Measurements from ENCODE around the gene F11.
"Not testable (repeated sequence)": the region's sequence is repeated elsewhere in the genome, so short reads cannot be mapped to it uniquely, and the experiment has no call there.

The F11 gene

DNA sequence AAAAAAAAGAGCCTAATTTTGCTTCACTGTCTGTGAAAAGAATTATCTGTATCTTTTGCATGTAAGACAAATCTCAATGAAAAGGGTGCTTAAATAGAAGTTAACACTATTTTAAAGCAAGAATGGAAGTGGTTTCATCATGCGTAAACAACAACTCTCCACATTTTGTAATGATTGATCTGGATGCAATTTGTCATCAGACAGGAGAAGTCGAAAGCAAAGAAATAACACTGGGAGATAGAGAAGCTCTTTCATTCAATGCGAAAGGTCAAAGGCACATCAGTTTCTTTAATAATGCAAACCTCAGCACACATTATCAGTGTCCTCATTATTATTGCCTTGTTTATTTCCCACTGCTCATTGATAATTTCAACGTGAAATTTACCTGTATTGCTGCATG is 29.9 kb upstream of the F11 start:
- Histone ChIP-seq H3K9me3 (ENCODE audit: low read length) (no peaks in the 10 kb centered on the region), H3K9ac (ENCODE audit: low read length) (no peak overlapping the region), H3K27me3 (ENCODE audit: control insufficient read depth in 1 of 2, insufficient read depth in 2 of 2, low read length in 2 of 2) (no peaks in the 10 kb centered on the region), H3K4me3 (ENCODE audit: low read depth in 1 of 2, low read length in 2 of 2) (no peak overlapping the region), H3K36me3 (ENCODE audit: insufficient read depth, low read length) (peaks cover 3% of the 10 kb centered on the region), H3K27ac (ENCODE audit: low read depth, low read length) (no peak overlapping the region), H3K4me1 (ENCODE audit: insufficient read depth, low read length) (no peaks in the 10 kb centered on the region)

DNA sequence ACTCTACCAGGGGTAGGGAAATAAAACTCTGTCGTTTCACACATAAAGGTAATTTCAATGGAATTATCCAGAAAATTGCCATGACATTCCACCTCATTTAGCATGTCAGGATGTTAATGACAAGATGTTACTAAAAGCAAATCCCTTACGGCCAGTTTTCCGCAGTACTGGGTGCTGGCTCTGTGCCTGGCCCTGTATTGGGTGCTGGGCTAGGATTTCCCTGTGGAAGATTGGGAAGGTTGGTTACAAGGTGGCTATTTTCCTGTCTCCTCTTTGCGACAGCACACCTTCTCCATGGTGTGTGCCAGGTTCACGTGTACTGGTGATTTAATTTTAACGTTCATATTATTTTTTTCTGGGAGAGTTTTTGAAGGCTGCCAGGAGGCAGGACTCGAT is 25.5 kb upstream of the F11 start:
- no peaks in the 10 kb centered on the region for H3K9me3 ChIP-seq (ENCODE audit: low read length)

GRCh38 chr4:186240848-186241491 is 25.0 kb upstream of the F11 start:
- H3K36me3 ChIP-seq (ENCODE audit: insufficient read depth, low read length): peaks cover 3% of the 10 kb centered on the region
- no peaks in the 10 kb centered on the region for H3K27me3 ChIP-seq (ENCODE audit: control insufficient read depth in 1 of 2, insufficient read depth in 2 of 2, low read length in 2 of 2)
- no peaks in the 10 kb centered on the region for H3K4me1 ChIP-seq (ENCODE audit: insufficient read depth, low read length)
- no peak overlapping the region for H3K4me3 ChIP-seq (ENCODE audit: low read depth in 1 of 2, low read length in 2 of 2)
- no peak overlapping the region for H3K27ac ChIP-seq (ENCODE audit: low read depth, low read length)
- no peak overlapping the region for H3K9ac ChIP-seq (ENCODE audit: low read length)
- H3K9me3 ChIP-seq (ENCODE audit: low read length): no peaks in the 10 kb centered on the region

More for the DNA sequence above, 25.5 kb upstream of the F11 start:
- Histone ChIP-seq H3K36me3 (ENCODE audit: insufficient read depth, low read length) (peaks cover 3% of the 10 kb centered on the region), H3K27me3 (ENCODE audit: control insufficient read depth in 1 of 2, insufficient read depth in 2 of 2, low read length in 2 of 2) (no peaks in the 10 kb centered on the region), H3K4me3 (ENCODE audit: low read depth in 1 of 2, low read length in 2 of 2) (no peak overlapping the region), H3K27ac (ENCODE audit: low read depth, low read length) (no peak overlapping the region), H3K4me1 (ENCODE audit: insufficient read depth, low read length) (no peaks in the 10 kb centered on the region), H3K9ac (ENCODE audit: low read length) (no peak overlapping the region)

DNA sequence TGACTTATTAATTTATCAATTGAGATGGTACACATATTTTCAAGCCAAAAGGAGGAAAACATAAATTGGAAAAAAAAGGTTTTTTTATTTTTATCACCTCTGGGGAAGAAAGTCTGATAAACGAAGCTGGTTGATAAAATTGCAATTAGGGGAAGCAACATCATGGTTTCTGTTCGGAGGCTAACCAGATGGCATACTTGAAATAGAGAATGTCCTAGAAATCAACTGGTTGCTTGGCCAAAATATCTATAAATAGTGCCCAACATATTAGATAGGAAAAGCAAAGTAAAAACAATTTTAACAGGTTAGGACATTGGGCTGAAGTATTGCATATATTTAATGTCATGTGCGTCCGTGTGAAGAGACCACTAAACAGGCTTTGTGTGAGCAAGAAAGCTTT is 24.4 kb upstream of the F11 start:
- H3K27ac ChIP-seq (ENCODE audit: low read depth, low read length): no peak overlapping the region
- no peak overlapping the region for H3K4me3 ChIP-seq (ENCODE audit: low read depth in 1 of 2, low read length in 2 of 2)
- H3K9me3 ChIP-seq (ENCODE audit: low read length): no peaks in the 10 kb centered on the region
- peaks cover 3% of the 10 kb centered on the region for H3K36me3 ChIP-seq (ENCODE audit: insufficient read depth, low read length)
- H3K27me3 ChIP-seq (ENCODE audit: control insufficient read depth in 1 of 2, insufficient read depth in 2 of 2, low read length in 2 of 2): no peaks in the 10 kb centered on the region
- H3K4me1 ChIP-seq (ENCODE audit: insufficient read depth, low read length): no peaks in the 10 kb centered on the region
- H3K9ac ChIP-seq (ENCODE audit: low read length): no peak overlapping the region

DNA sequence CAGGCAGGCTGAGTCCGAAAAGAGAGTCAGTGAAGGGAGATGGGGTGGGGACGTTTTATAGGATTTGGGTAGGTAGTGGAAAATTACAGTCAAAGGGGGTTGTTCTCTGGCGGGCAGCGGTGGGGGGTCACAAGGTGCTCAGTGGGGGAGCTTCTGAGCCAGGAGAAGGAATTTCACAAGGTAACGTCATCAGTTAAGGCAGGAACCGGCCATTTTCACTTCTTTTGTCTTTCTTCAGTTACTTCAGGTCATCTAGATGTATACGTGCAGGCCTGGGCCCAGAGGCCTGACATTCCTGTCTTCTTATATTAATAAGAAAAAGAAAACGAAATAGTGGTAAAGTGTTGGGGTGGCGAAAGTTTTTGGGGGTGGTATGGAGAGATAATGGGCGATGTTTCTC is 24.0 kb upstream of the F11 start:
- not testable (repeated sequence) for H3K4me3 ChIP-seq (ENCODE audit: low read depth in 1 of 2, low read length in 2 of 2); H3K4me1 ChIP-seq (ENCODE audit: insufficient read depth, low read length); H3K27me3 ChIP-seq (ENCODE audit: control insufficient read depth in 1 of 2, insufficient read depth in 2 of 2, low read length in 2 of 2); H3K9me3 ChIP-seq (ENCODE audit: low read length); H3K9ac ChIP-seq (ENCODE audit: low read length); H3K27ac ChIP-seq (ENCODE audit: low read depth, low read length); H3K36me3 ChIP-seq (ENCODE audit: insufficient read depth, low read length)

GRCh38 chr4:186243331-186243730 is 22.7 kb upstream of the F11 start:
- Histone ChIP-seq H3K27me3 (ENCODE audit: control insufficient read depth in 1 of 2, insufficient read depth in 2 of 2, low read length in 2 of 2) (no peaks in the 10 kb centered on the region), H3K4me1 (ENCODE audit: insufficient read depth, low read length) (no peaks in the 10 kb centered on the region), H3K36me3 (ENCODE audit: insufficient read depth, low read length) (no peaks in the 10 kb centered on the region), H3K9ac (ENCODE audit: low read length) (no peak overlapping the region), H3K9me3 (ENCODE audit: low read length) (no peaks in the 10 kb centered on the region), H3K27ac (ENCODE audit: low read depth, low read length) (no peak overlapping the region), H3K4me3 (ENCODE audit: low read depth in 1 of 2, low read length in 2 of 2) (no peak overlapping the region)

DNA sequence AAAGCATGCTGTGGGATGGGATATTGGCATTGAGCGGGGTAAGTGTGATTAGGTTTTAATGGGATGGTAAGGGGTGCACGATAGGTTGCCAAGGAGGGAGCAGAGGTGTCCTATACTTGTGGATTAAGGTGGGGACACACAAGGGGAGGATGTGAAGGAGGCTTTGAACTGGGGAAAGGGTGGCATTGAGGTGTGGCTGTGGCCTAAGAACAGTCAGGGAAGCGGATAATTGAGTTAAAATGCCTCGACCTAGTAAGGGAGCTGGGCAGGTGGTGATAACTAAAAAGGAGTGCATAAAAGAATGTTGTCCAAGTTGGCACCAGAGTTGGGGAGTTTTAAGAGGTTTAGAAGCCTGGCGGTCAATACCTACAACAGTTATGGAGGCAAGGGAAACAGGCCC is 21.2 kb upstream of the F11 start:
- H3K27ac ChIP-seq (ENCODE audit: low read depth, low read length): no peak overlapping the region
- H3K36me3 ChIP-seq (ENCODE audit: insufficient read depth, low read length): no peaks in the 10 kb centered on the region
- H3K9me3 ChIP-seq (ENCODE audit: low read length): no peaks in the 10 kb centered on the region
- no peaks in the 10 kb centered on the region for H3K4me1 ChIP-seq (ENCODE audit: insufficient read depth, low read length)
- H3K27me3 ChIP-seq (ENCODE audit: control insufficient read depth in 1 of 2, insufficient read depth in 2 of 2, low read length in 2 of 2): no peaks in the 10 kb centered on the region
- H3K9ac ChIP-seq (ENCODE audit: low read length): no peak overlapping the region
- H3K4me3 ChIP-seq (ENCODE audit: low read depth in 1 of 2, low read length in 2 of 2): no peak overlapping the region

DNA sequence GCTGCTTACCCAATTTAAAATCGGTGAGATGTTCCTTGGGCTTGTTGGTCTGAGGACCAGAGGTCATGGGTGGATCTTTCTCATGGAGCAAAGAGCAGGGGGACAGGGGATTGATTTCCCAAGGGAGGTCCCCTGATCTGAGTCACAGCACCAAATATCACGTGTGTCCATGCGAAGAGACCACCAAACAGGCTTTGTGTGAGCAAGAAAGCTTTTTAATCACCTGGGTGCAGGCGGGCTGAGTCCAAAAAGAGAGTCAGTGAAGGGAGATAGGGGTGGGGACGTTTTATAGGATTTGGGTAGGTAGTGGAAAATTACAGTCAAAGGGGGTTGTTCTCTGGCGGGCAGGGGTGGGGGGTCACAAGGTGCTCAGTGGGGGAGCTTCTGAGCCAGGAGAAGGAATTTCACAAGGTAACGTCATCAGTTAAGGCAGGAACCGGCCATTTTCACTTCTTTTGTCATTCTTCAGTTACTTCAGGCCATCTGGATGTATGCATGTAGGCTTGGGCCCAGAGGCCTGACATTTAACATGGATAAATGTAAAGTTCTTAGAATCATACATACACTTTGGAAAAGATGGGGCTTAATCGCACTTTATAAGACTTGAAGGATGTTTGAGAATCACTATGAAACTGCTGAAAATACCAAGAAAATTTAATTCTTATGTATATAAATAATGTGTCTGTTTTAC is 18.8 kb upstream of the F11 start:
- not testable (repeated sequence) for H3K36me3 ChIP-seq (ENCODE audit: insufficient read depth, low read length); H3K9ac ChIP-seq (ENCODE audit: low read length); H3K27ac ChIP-seq (ENCODE audit: low read depth, low read length); H3K4me1 ChIP-seq (ENCODE audit: insufficient read depth, low read length); H3K27me3 ChIP-seq (ENCODE audit: control insufficient read depth in 1 of 2, insufficient read depth in 2 of 2, low read length in 2 of 2); H3K4me3 ChIP-seq (ENCODE audit: low read depth in 1 of 2, low read length in 2 of 2); H3K9me3 ChIP-seq (ENCODE audit: low read length)

DNA sequence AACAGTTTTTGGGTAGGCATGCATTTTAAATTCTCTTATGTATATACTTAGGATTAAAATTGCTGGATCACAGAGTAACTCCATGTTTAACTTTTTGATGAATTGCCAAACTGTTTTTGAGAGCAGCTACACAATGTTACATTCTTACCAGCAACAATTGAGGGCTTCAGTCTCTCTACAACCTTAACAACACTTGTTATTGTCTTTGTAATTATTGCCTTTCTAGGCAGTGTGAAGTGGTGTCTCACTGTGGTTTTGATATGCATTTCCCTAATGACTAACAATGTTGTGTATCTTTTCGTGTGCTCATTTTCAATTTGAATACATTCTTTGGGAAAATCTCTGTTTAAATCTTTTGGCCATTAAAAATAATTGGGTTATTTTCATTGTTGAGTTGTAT is 17.3 kb upstream of the F11 start:
- Histone ChIP-seq H3K36me3 (ENCODE audit: insufficient read depth, low read length) (no peaks in the 10 kb centered on the region), H3K9ac (ENCODE audit: low read length) (no peak overlapping the region), H3K9me3 (ENCODE audit: low read length) (no peaks in the 10 kb centered on the region), H3K27ac (ENCODE audit: low read depth, low read length) (no peak overlapping the region), H3K27me3 (ENCODE audit: control insufficient read depth in 1 of 2, insufficient read depth in 2 of 2, low read length in 2 of 2) (no peaks in the 10 kb centered on the region), H3K4me1 (ENCODE audit: insufficient read depth, low read length) (no peaks in the 10 kb centered on the region), H3K4me3 (ENCODE audit: low read depth in 1 of 2, low read length in 2 of 2) (no peak overlapping the region)

GRCh38 chr4:186249785-186250754 is 15.9 kb upstream of the F11 start:
- Histone ChIP-seq H3K27me3 (ENCODE audit: control insufficient read depth in 1 of 2, insufficient read depth in 2 of 2, low read length in 2 of 2) (no peaks in the 10 kb centered on the region), H3K36me3 (ENCODE audit: insufficient read depth, low read length) (no peaks in the 10 kb centered on the region), H3K4me3 (ENCODE audit: low read depth in 1 of 2, low read length in 2 of 2) (no peak overlapping the region), H3K4me1 (ENCODE audit: insufficient read depth, low read length) (no peaks in the 10 kb centered on the region), H3K9ac (ENCODE audit: low read length) (no peak overlapping the region), H3K9me3 (ENCODE audit: low read length) (no peaks in the 10 kb centered on the region), H3K27ac (ENCODE audit: low read depth, low read length) (no peak overlapping the region)

GRCh38 chr4:186250760-186251159 is 15.2 kb upstream of the F11 start:
- no peaks in the 10 kb centered on the region for H3K4me1 ChIP-seq (ENCODE audit: insufficient read depth, low read length)
- no peaks in the 10 kb centered on the region for H3K36me3 ChIP-seq (ENCODE audit: insufficient read depth, low read length)
- H3K27ac ChIP-seq (ENCODE audit: low read depth, low read length): no peak overlapping the region
- no peak overlapping the region for H3K9ac ChIP-seq (ENCODE audit: low read length)
- H3K27me3 ChIP-seq (ENCODE audit: control insufficient read depth in 1 of 2, insufficient read depth in 2 of 2, low read length in 2 of 2): no peaks in the 10 kb centered on the region
- no peak overlapping the region for H3K4me3 ChIP-seq (ENCODE audit: low read depth in 1 of 2, low read length in 2 of 2)
- no peaks in the 10 kb centered on the region for H3K9me3 ChIP-seq (ENCODE audit: low read length)

Data from muscle layer of colon (tissue), 2 donors.